Astrocyte of the spinal cord (primary cell): Measurements from ENCODE around the gene DCTN2.

Experiments
- DNase-seq: peaks from one replicate; pipeline ENCODE4 v3.0.0; 2011; ENCODE audit warnings: low read depth, low spot score
- H3K4me3 ChIP-seq: 2 replicates; pipeline ENCODE4 v1.5.1; 2011; ENCODE audit warnings: low read depth, mild to moderate bottlenecking, low read length, moderate library complexity
- in situ Hi-C: cut with HindIII; loops from 2 replicates; pipeline ENCODE4 v1.10.0; 2017; ENCODE audit warnings: low sequenced_read_pairs
- TF ChIP-seq, protein P1 (sequence below): IDR thresholded peaks from 2 replicates; pipeline ENCODE4 v1.5.1; 2012; ENCODE audit warnings: low read depth, mild to moderate bottlenecking, low read length, inconsistent platforms

Gene DCTN2

DNA sequence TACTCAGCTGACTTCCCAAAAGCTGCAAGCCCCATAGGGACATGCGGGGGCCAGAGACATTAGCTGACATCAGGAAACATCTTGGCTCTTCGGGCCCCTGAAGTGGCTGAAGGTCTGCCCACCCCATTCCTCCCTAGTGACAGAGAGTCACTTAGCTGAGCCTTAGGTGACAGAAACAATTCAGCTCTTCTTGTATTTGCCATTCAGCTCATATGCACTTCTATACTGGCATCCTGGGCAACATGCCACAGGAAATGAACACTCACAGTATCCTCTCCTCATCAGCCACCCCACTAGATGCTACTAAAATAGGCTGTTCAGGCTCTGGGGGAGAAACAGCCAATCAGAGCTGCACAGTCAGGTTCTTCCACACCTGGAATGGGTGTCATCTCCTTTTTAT is 3.4 kb downstream of the DCTN2 start:
- in situ Hi-C loops = no loop called here
- DNase-seq = no peak
- no peak overlapping the region for H3K4me3 ChIP-seq
- TF ChIP-seq, protein P1, sequence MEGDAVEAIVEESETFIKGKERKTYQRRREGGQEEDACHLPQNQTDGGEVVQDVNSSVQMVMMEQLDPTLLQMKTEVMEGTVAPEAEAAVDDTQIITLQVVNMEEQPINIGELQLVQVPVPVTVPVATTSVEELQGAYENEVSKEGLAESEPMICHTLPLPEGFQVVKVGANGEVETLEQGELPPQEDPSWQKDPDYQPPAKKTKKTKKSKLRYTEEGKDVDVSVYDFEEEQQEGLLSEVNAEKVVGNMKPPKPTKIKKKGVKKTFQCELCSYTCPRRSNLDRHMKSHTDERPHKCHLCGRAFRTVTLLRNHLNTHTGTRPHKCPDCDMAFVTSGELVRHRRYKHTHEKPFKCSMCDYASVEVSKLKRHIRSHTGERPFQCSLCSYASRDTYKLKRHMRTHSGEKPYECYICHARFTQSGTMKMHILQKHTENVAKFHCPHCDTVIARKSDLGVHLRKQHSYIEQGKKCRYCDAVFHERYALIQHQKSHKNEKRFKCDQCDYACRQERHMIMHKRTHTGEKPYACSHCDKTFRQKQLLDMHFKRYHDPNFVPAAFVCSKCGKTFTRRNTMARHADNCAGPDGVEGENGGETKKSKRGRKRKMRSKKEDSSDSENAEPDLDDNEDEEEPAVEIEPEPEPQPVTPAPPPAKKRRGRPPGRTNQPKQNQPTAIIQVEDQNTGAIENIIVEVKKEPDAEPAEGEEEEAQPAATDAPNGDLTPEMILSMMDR = no peak

DNA sequence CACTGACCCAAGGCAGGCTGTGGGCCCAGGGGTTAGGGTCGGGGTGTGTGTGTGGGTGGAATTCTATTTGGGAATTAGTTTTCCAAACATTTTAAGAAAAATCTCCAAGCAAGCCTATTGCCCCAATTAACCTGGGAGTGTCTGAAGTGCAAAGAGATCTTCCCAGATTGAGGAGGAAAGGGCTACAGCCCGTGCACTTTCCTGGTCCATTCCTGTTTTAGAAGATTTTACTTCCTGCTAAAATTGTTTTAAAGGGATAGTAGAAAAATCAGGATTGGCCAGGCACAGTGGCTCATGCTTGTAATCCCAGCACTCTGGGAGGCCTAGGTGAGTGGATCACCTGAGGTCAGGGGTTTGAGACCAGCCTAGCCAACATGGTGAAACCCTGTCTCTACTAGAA is 5.3 kb downstream of the DCTN2 start:
- DNase-seq = no peak
- in situ Hi-C loops = no loop called here
- no peak overlapping the region for H3K4me3 ChIP-seq
- TF ChIP-seq, protein P1 = no peak

DNA sequence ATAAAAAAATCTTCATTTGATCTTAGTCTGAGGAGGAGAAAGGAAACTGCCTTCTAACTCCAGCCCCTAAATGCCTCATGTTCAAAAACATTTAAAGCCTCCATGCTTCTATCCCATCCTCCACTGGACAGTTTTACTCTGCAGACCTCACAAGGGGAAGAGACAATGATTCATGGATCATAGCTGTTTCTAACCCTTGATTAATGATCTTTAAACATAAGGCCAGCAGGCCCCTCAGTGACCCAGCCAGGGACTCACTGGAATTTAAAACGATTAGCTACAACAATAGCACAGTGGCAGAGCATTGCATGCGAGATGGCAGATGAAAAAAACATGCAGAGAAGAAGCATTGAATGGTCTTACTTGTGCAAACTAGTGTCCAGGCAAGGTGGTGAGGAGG is 6.0 kb downstream of the DCTN2 start:
- in situ Hi-C loops = no loop called here
- DNase-seq = no peak
- TF ChIP-seq, protein P1 = no peak

DNA sequence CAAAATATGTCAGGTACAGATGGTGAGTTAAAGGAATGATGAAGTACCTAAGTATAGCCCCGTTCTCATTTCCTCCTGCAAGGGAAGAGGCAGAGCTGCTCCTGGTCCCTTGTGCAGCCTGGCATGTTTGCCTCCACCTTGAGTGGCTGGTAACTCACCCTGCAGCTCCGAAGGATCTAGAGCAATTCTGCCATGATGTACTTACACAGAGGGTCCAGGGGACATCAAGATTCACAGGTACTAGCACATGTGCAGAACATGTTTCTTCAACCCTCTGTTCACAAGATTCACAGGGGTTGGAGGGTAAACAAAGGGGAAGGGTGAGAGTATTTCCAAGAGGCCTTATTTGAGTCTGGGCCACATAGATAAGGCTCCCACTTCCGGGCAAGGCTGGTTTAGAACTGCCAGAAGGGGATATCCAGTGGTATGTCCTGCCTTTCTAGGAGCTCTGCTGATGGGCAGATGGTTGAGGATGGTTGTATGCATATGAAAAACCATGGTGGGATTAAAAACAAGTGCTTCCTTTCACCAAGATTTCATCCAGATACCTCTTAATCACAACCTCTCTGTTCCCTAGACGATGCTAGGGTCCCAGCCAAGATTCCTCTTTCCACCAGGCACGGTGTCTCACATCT is 7.7 kb downstream of the DCTN2 start:
- no peak for DNase-seq
- in situ Hi-C loops = no loop called here
- TF ChIP-seq, protein P1 = no peak
- no peak overlapping the region for H3K4me3 ChIP-seq

More for the DNA sequence above, 6.0 kb downstream of the DCTN2 start:
- no peak overlapping the region for H3K4me3 ChIP-seq

DNA sequence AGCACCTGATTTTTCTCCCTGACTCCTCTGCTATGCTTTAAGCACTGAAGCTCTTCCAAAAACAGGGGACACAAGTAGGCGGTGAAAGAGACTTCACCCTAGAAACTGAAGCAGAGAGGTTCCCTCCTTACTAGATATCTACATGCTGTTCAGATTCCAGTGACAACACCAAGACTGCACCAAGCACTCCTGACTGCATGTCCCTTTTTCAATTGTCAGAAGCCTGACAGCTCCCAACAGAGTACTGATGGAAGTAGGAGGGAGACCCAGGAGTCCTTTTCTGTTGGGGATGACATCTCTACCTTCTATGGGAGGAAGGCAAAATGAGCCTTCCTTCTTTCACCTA is 10.4 kb downstream of the DCTN2 start:
- in situ Hi-C loops = no loop called here
- no peak for DNase-seq
- TF ChIP-seq, protein P1 = no peak
- no peak overlapping the region for H3K4me3 ChIP-seq

DNA sequence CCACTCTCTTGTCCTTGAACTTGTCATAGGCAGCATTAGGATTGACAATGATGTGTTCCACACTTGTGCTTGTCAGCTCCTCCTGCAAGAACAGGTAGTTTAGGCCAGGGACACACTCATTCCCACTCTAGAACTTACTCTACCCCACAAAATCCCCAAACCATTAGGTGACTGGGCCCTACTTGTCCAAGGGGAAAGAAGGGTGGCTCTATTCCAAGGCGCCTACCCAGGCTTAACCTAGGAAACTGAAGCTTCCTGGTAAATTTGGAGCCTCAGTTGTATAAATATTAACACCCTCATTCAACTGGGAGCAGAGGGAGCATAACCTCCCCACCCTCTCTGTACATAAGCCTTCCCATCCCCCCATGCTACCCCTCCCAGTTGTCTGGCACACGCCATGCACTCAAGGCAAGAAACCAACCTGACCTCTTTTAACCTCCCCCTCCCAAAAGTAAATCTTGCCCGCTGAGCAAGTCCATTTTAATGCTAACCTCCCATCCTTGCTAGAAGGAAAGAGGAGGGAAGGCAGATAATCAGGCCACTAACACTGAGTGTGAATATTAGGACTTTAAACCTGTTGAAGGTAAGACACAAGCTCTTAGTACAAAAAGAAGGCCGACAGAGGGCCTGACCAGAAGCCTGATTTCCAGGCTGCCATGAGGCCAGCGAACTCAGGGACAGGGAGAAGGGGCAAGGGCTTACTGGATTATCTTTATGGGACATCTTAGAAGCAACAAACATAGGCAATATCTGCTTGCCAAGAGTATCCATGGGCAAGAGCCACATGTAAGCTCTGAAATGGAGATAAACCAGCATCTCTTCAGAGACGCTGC is 11.0 kb downstream of the DCTN2 start:
- no peak for DNase-seq
- in situ Hi-C loops = no loop called here
- no peak overlapping the region for H3K4me3 ChIP-seq
- TF ChIP-seq, protein P1 = no peak
